ENCODE measurements around the gene CLSTN1.

CLSTN1 gene

GRCh38 chr1:9826087-9826486 lies 2.3 kb upstream of the CLSTN1 start:
- no peaks in the 10 kb centered on the region for H3K9me3 ChIP-seq (ENCODE audit: insufficient read depth, low read length)
- H3K9ac ChIP-seq (ENCODE audit: insufficient read length, low read depth), result no peak overlapping the region
- H3K36me3 ChIP-seq (ENCODE audit: insufficient read depth, insufficient read length, low read length), result no peaks in the 10 kb centered on the region
- peaks cover 14% of the 10 kb centered on the region for H3K4me1 ChIP-seq (ENCODE audit: insufficient read depth, insufficient read length)
- H3K4me3 ChIP-seq (ENCODE audit: insufficient read length, low read depth), result no peak overlapping the region
- peaks cover 4% of the 10 kb centered on the region for H3K27me3 ChIP-seq (ENCODE audit: insufficient read depth, insufficient read length)
- TF ChIP-seq YY1 (IDR thresholded peaks at IDR 0.05; ENCODE audit: insufficient read depth, insufficient read length) (no peak), ZNF274 (IDR thresholded peaks at IDR 0.05; ENCODE audit: low read depth, low read length) (no peak), SUZ12 (IDR thresholded peaks at IDR 0.05; ENCODE audit: extremely low read depth, insufficient read depth, insufficient read length) (no peak)
- no peak for DNase-seq (ENCODE audit: low read depth, low spot score)

GRCh38 chr1:9825093-9826074 lies 1.6 kb upstream of the CLSTN1 start:
- Histone ChIP-seq H3K4me3 (ENCODE audit: insufficient read length, low read depth) (no peak overlapping the region), H3K36me3 (ENCODE audit: insufficient read depth, insufficient read length, low read length) (no peaks in the 10 kb centered on the region), H3K9me3 (ENCODE audit: insufficient read depth, low read length) (no peaks in the 10 kb centered on the region), H3K4me1 (ENCODE audit: insufficient read depth, insufficient read length) (peaks cover 14% of the 10 kb centered on the region), H3K9ac (ENCODE audit: insufficient read length, low read depth) (no peak overlapping the region), H3K27me3 (ENCODE audit: insufficient read depth, insufficient read length) (peaks cover 4% of the 10 kb centered on the region)
- TF ChIP-seq ZNF274 (IDR thresholded peaks at IDR 0.05; ENCODE audit: low read depth, low read length) (no peak), SUZ12 (IDR thresholded peaks at IDR 0.05; ENCODE audit: extremely low read depth, insufficient read depth, insufficient read length) (no peak), YY1 (IDR thresholded peaks at IDR 0.05; ENCODE audit: insufficient read depth, insufficient read length) (no peak)
- DNase-seq (ENCODE audit: low read depth, low spot score), result peak; percentile 40

GRCh38 chr1:9824702-9825089 lies 931 bp upstream of the CLSTN1 start:
- Histone ChIP-seq H3K4me1 (ENCODE audit: insufficient read depth, insufficient read length) (peaks cover 14% of the 10 kb centered on the region), H3K9me3 (ENCODE audit: insufficient read depth, low read length) (no peaks in the 10 kb centered on the region), H3K36me3 (ENCODE audit: insufficient read depth, insufficient read length, low read length) (no peaks in the 10 kb centered on the region), H3K4me3 (ENCODE audit: insufficient read length, low read depth) (peak overlapping the region; percentile 53), H3K9ac (ENCODE audit: insufficient read length, low read depth) (no peak overlapping the region), H3K27me3 (ENCODE audit: insufficient read depth, insufficient read length) (peaks cover 4% of the 10 kb centered on the region)
- TF ChIP-seq ZNF274 (IDR thresholded peaks at IDR 0.05; ENCODE audit: low read depth, low read length) (no peak), YY1 (IDR thresholded peaks at IDR 0.05; ENCODE audit: insufficient read depth, insufficient read length) (no peak), SUZ12 (IDR thresholded peaks at IDR 0.05; ENCODE audit: extremely low read depth, insufficient read depth, insufficient read length) (no peak)
- DNase-seq (ENCODE audit: low read depth, low spot score), result no peak

- DNase-seq (ENCODE audit: low read depth, low spot score), result no peak
- peaks cover 4% of the 10 kb centered on the region for H3K27me3 ChIP-seq (ENCODE audit: insufficient read depth, insufficient read length)
- no peaks in the 10 kb centered on the region for H3K36me3 ChIP-seq (ENCODE audit: insufficient read depth, insufficient read length, low read length)
- no peak for TF ChIP-seq SUZ12 (IDR thresholded peaks at IDR 0.05; ENCODE audit: extremely low read depth, insufficient read depth, insufficient read length)
- no peak for TF ChIP-seq ZNF274 (IDR thresholded peaks at IDR 0.05; ENCODE audit: low read depth, low read length)
- no peak for TF ChIP-seq YY1 (IDR thresholded peaks at IDR 0.05; ENCODE audit: insufficient read depth, insufficient read length)
- H3K4me3 ChIP-seq (ENCODE audit: insufficient read length, low read depth), result peak overlapping the region; percentile 79
- no peaks in the 10 kb centered on the region for H3K9me3 ChIP-seq (ENCODE audit: insufficient read depth, low read length)
- H3K4me1 ChIP-seq (ENCODE audit: insufficient read depth, insufficient read length), result peaks cover 14% of the 10 kb centered on the region
- H3K9ac ChIP-seq (ENCODE audit: insufficient read length, low read depth), result peak overlapping the region; percentile 84
Measured at GRCh38 chr1:9823693-9823942, 147 bp downstream of the CLSTN1 start.

- TF ChIP-seq ZNF274 (IDR thresholded peaks at IDR 0.05; ENCODE audit: low read depth, low read length), result no peak
- no peak for TF ChIP-seq YY1 (IDR thresholded peaks at IDR 0.05; ENCODE audit: insufficient read depth, insufficient read length)
- TF ChIP-seq SUZ12 (IDR thresholded peaks at IDR 0.05; ENCODE audit: extremely low read depth, insufficient read depth, insufficient read length), result no peak
- peaks cover 14% of the 10 kb centered on the region for H3K4me1 ChIP-seq (ENCODE audit: insufficient read depth, insufficient read length)
Measured at GRCh38 chr1:9822897-9823692, 670 bp downstream of the CLSTN1 start.

GRCh38 chr1:9822490-9822889 lies 1.3 kb downstream of the CLSTN1 start:
- Histone ChIP-seq H3K9ac (ENCODE audit: insufficient read length, low read depth) (peak overlapping the region; percentile 84), H3K4me3 (ENCODE audit: insufficient read length, low read depth) (peak overlapping the region; percentile 79), H3K4me1 (ENCODE audit: insufficient read depth, insufficient read length) (peaks cover 12% of the 10 kb centered on the region), H3K9me3 (ENCODE audit: insufficient read depth, low read length) (no peaks in the 10 kb centered on the region), H3K27me3 (ENCODE audit: insufficient read depth, insufficient read length) (peaks cover 4% of the 10 kb centered on the region), H3K36me3 (ENCODE audit: insufficient read depth, insufficient read length, low read length) (no peaks in the 10 kb centered on the region)
- DNase-seq (ENCODE audit: low read depth, low spot score), result no peak
- TF ChIP-seq YY1 (IDR thresholded peaks at IDR 0.05; ENCODE audit: insufficient read depth, insufficient read length) (no peak), ZNF274 (IDR thresholded peaks at IDR 0.05; ENCODE audit: low read depth, low read length) (no peak), SUZ12 (IDR thresholded peaks at IDR 0.05; ENCODE audit: extremely low read depth, insufficient read depth, insufficient read length) (no peak)

More at GRCh38 chr1:9822897-9823692, 670 bp downstream of the CLSTN1 start:
- Histone ChIP-seq H3K9ac (ENCODE audit: insufficient read length, low read depth) (peak overlapping the region; percentile 84), H3K4me3 (ENCODE audit: insufficient read length, low read depth) (peak overlapping the region; percentile 79), H3K27me3 (ENCODE audit: insufficient read depth, insufficient read length) (peaks cover 4% of the 10 kb centered on the region), H3K36me3 (ENCODE audit: insufficient read depth, insufficient read length, low read length) (no peaks in the 10 kb centered on the region), H3K9me3 (ENCODE audit: insufficient read depth, low read length) (no peaks in the 10 kb centered on the region)
- DNase-seq (ENCODE audit: low read depth, low spot score), result no peak

GRCh38 chr1:9821710-9822109 lies 2.1 kb downstream of the CLSTN1 start:
- DNase-seq (ENCODE audit: low read depth, low spot score), result no peak
- TF ChIP-seq SUZ12 (IDR thresholded peaks at IDR 0.05; ENCODE audit: extremely low read depth, insufficient read depth, insufficient read length), result no peak
- no peak for TF ChIP-seq ZNF274 (IDR thresholded peaks at IDR 0.05; ENCODE audit: low read depth, low read length)
- no peak for TF ChIP-seq YY1 (IDR thresholded peaks at IDR 0.05; ENCODE audit: insufficient read depth, insufficient read length)
- Histone ChIP-seq H3K27me3 (ENCODE audit: insufficient read depth, insufficient read length) (peaks cover 4% of the 10 kb centered on the region), H3K4me3 (ENCODE audit: insufficient read length, low read depth) (no peak overlapping the region), H3K36me3 (ENCODE audit: insufficient read depth, insufficient read length, low read length) (no peaks in the 10 kb centered on the region), H3K9me3 (ENCODE audit: insufficient read depth, low read length) (no peaks in the 10 kb centered on the region), H3K9ac (ENCODE audit: insufficient read length, low read depth) (no peak overlapping the region), H3K4me1 (ENCODE audit: insufficient read depth, insufficient read length) (peaks cover 11% of the 10 kb centered on the region)
